DOHH2 (cell line): ENCODE measurements around the gene CFAP52.

Experiments
- CTCF ChIP-seq: fragments of 200-600 bp; sonication (generic); IDR thresholded peaks from one replicate; pipeline ENCODE4 v1.5.1; 2014; ENCODE audit warnings: antibody characterized with exemption, mild to moderate bottlenecking, low read depth, low read length; ENCODE audit not compliant: poor library complexity, severe bottlenecking
- EZH2phosphoT487 ChIP-seq: fragments of 200-600 bp; sonication (generic); IDR thresholded peaks from 2 replicates; pipeline ENCODE4 v1.6.1; 2017; ENCODE audit warnings: borderline replicate concordance, mild to moderate bottlenecking, antibody characterized with exemption, low read length, moderate library complexity, mixed read lengths

- TF ChIP-seq CTCF = no peak
- TF ChIP-seq EZH2phosphoT487 = no peak
These were observed 11.7 kb downstream of the CFAP52 start for GRCh38 chr17:9587969-9588656.
